Inflammatory macrophage treated with lipopolysaccharide for 1 hour (primary cell): ENCODE measurements around the gene LOX.

Experiments used
- DNase-seq, 2 donors: peaks; one replicate each; pipeline ENCODE4 v3.0.0-alpha.2; 2020 to 2022

Gene LOX

GRCh38 chr5:122051569-122051968 lies 26.5 kb downstream of the LOX start:
- no peak for DNase-seq

- no peak for DNase-seq
Measured at GRCh38 chr5:122050959-122051358, 27.1 kb downstream of the LOX start.

- no peak for DNase-seq
Measured at GRCh38 chr5:122040636-122041302, 37.3 kb downstream of the LOX start.

- no peak for DNase-seq
Measured at GRCh38 chr5:122036326-122036725, 41.7 kb downstream of the LOX start.

- no peak for DNase-seq
Measured at GRCh38 chr5:122035913-122036312, 42.1 kb downstream of the LOX start.

- no peak for DNase-seq
Measured at GRCh38 chr5:122031836-122032235, 46.2 kb downstream of the LOX start.

GRCh38 chr5:122030251-122030650 lies 47.8 kb downstream of the LOX start:
- no peak for DNase-seq

GRCh38 chr5:122029818-122030217 lies 48.2 kb downstream of the LOX start:
- DNase-seq, result no peak

GRCh38 chr5:122022966-122023365 lies 55.1 kb downstream of the LOX start:
- DNase-seq, result no peak

GRCh38 chr5:122019919-122020590 lies 58.0 kb downstream of the LOX start:
- DNase-seq, result no peak

GRCh38 chr5:122015471-122015870 lies 62.6 kb downstream of the LOX start:
- no peak for DNase-seq

- no peak for DNase-seq
Measured at GRCh38 chr5:122014236-122014935, 63.7 kb downstream of the LOX start.
